GM23338 (cell line): Measurements from ENCODE around the gene MAP1B.

Experiments
- CREB1 ChIP-seq: fragments of 250-450 bp; sonication (Bioruptor Pico); IDR thresholded peaks from 2 replicates; pipeline ENCODE4 v1.5.0; 2020; ENCODE audit warnings: low read depth, mild to moderate bottlenecking, moderate library complexity
- CTCF ChIP-seq, 2 experiments: fragments of 200-600 bp in 1 of 2; sonication (generic) in 1 of 2; conservative IDR thresholded peaks; 2 replicates each; pipeline versions ENCODE4 v1.5.1 to v1.6.1; 2016 to 2017; ENCODE audit warnings: antibody characterized with exemption in 2 of 2, low read depth in 2 of 2, mild to moderate bottlenecking in 2 of 2, moderate library complexity in 1 of 2
- EZH2 ChIP-seq: fragments of 200-600 bp; sonication (generic); IDR thresholded peaks from one replicate; pipeline ENCODE4 v1.8.0; 2017; ENCODE audit warnings: antibody characterized with exemption, mild to moderate bottlenecking, low read depth; ENCODE audit not compliant: unreplicated experiment
- EZH2phosphoT487 ChIP-seq: fragments of 200-600 bp; sonication (generic); IDR thresholded peaks from one replicate; pipeline ENCODE4 v1.8.1; 2018; ENCODE audit warnings: antibody characterized with exemption; ENCODE audit not compliant: unreplicated experiment
- JUNB ChIP-seq: IDR thresholded peaks from one replicate; pipeline ENCODE4 v1.6.1; 2016; ENCODE audit warnings: antibody characterized with exemption; ENCODE audit not compliant: unreplicated experiment
- POLR2AphosphoS5 ChIP-seq: IDR thresholded peaks from 2 replicates; pipeline ENCODE4 v1.6.1; 2016; ENCODE audit warnings: antibody characterized with exemption, low read depth
- REST ChIP-seq: IDR thresholded peaks from one replicate; pipeline ENCODE4 v1.6.1; 2018; ENCODE audit warnings: antibody characterized with exemption; ENCODE audit not compliant: unreplicated experiment
- STAT1 ChIP-seq: IDR thresholded peaks from one replicate; pipeline ENCODE4 v1.6.1; 2016; ENCODE audit warnings: antibody characterized with exemption; ENCODE audit not compliant: unreplicated experiment
- ZNF114 ChIP-seq: fragments of 250-450 bp; sonication (Bioruptor Pico); IDR thresholded peaks from 2 replicates; pipeline ENCODE4 v1.5.0; 2020; ENCODE audit warnings: mild to moderate bottlenecking, moderate library complexity

- TF ChIP-seq CTCF (conservative IDR thresholded peaks at IDR 0.05; ENCODE audit: low read depth in 2 of 2) (no peak), POLR2AphosphoS5 (no peak), ZNF114 (CRISPR knock-in tag) (no peak), EZH2 (no peak), EZH2phosphoT487 (no peak), JUNB (no peak), REST (no peak), CREB1 (CRISPR knock-in tag) (no peak), STAT1 (no peak)
Observed at GRCh38 chr5:72251386-72251785, 144.1 kb downstream of the MAP1B start.
